GM15510 (cell line): ENCODE measurements around the gene EDN2.

Source experiments
- POLR2A ChIP-seq: IDR thresholded peaks from 3 replicates; pipeline ENCODE4 v1.6.1; 2011; ENCODE audit warnings: borderline replicate concordance; ENCODE audit not compliant: insufficient read length; ENCODE audit errors: extremely low read depth

The EDN2 gene

DNA sequence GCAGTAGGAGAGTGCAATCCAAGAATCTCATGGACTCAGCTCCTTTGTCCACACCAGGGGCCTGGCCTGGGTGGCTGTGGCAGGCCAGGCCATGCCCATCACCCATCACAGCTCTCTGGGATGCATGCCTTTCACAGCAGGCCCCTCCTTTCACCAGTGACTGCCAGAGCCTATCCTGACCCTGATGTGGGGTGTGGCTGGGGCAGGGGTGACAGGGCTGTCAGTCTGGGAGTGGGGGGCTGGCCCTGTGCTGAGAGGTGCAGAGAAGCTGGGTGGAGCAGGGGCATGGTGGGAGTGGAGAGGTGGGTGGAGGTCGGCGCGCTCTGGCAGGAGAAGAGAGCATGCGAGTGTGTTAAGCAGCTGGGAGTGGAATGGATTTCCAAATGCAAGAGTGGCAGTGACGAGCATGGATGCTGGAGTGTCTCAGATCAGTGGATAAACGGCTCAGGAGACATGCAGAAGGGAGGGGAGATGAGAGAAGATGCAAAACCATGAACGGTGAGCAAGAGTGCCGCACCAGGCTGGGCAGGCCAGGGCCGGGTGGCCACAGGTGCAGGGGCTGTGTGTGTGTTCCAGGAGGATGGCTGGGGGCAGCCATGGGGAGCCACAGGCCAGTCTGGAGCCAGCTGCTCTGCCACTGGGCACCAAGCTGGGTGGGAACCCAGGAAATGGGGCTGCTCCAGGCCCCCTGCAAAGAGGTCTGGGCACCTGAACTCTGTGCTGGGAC, 39.6 kb upstream of the EDN2 start:
- no peak for TF ChIP-seq POLR2A

DNA sequence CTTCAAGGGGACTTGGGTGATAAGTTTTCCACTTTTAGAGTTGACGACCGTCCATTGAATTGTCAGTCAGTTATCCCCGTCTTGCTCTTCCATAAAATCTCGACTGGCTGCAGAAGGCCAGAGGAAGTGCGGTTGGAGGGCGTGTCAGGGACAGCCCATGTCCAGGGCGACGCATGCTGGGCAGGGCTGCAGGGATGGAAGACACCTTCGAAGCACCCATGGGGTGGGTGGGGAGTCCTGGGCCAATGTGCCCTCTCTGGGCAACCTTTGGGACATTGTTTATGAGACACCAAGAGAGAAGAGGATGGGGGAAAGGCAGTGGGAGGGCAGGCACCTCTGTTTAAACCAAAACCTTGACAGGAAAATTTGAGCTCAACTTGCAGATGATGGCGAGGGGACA, 38.6 kb upstream of the EDN2 start:
- TF ChIP-seq POLR2A, result no peak

DNA sequence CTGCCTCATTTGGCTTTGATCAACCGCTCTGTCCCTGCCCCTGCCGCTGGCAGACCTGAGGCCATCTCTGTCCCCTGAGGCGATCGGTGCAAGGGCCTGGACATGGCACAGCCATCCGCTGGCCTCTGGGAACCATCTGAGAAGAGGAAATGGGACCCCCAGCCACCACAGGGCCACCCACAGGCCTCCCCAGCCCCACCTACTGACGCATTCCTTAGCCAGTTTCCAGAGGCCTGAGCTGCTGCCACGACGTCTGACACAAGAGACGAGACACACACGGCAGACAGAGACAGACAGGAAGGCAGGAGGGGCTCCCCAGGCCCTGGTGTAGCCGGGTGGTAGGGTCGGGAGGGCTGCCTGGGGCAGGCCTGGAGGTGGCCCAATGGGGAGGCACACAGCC, 37.3 kb upstream of the EDN2 start:
- no peak for TF ChIP-seq POLR2A

DNA sequence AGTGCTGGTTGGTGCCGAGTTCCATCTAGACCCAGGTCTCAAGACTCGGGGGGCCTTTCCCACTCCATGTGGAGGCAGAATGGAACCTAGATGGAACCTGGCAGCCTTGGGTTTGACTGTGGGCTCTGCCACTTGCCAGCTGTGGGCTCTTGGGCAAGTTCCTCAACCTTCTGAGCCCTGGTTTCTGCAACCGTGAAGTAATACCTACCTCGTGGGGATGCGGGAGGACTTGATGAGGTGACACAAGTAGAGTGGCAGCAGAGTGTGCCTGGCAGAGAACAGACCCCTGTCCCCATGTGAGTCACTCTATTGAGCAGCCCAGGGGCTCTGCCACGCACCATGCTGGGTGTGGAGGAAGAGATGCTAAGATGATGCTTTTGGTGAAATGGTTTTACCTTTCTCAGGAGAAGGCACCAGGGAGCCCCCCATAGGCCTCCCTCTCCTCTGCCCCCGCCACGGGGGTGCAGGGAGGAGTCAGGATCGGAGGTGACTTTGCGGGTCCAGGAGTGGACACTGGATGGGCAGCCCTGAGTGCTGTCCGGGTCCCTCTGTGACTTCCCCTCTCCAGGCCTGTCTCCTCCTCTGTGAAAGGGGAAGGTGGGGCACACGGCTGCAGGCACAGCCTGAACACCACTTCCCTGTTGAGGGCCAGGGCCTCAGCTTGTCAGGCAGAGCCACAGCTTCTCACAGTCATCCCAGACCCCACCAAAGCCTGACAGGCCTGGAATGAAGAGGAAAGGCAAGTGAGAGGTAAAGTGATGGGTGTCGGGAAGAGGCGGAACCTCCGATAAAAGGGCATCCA, 36.7 kb upstream of the EDN2 start:
- no peak for TF ChIP-seq POLR2A

DNA sequence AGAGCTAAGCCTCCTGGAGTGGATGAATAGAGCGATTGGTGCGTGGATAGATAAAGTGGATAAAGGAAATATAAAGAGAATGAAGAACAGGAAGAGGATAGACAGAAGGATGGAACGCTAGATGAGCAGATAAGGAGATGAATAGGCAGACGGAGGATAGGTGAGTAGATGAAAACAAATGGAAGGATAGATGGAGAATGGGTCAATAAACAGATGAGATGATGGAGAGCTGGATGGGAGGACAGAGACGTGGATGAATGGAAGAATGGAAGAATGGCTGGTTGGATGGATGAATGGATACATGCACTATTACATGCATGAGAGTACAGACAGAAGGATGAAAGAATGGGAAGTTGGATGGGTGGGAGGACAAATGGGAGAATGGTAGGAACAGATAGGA, 35.2 kb upstream of the EDN2 start:
- TF ChIP-seq POLR2A, result no peak

DNA sequence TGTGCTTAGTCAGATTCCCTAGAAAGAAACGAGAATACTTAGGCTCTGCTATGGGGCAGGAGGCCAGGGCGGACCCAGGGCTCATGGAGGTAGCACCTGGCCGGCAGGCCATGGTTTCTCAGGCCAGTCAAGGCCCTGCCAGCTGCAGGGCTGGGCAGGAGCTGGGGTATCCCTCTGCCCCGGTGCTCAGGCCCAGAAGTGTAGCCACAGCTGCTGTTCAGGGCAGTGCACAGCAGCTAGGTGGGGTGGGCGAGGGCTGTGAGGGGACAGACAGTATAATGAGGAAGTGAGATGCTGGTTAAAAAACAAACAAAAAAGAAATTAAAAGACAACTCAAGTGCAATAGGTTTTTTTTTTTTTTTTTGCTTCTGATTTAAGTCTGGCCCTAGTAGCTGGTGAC, 34.0 kb upstream of the EDN2 start:
- no peak for TF ChIP-seq POLR2A

DNA sequence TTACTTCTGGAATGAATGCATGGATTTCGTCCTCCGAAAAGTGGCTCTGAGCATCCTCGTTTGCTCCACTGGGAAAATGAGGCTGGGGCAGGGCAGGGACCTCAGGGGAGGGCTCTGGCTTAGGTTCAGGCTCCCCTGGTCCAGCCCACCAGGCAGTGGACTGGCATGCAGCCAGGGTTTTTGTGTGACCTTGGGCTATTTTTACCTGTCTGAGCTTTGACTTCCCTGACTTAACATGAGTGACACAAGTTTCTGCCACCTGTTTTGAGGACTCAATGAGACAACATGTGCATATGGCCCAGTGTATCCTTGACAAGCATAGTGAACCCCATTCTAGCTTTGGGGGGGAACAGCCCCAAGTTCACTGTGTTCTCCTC, 32.6 kb upstream of the EDN2 start:
- no peak for TF ChIP-seq POLR2A

DNA sequence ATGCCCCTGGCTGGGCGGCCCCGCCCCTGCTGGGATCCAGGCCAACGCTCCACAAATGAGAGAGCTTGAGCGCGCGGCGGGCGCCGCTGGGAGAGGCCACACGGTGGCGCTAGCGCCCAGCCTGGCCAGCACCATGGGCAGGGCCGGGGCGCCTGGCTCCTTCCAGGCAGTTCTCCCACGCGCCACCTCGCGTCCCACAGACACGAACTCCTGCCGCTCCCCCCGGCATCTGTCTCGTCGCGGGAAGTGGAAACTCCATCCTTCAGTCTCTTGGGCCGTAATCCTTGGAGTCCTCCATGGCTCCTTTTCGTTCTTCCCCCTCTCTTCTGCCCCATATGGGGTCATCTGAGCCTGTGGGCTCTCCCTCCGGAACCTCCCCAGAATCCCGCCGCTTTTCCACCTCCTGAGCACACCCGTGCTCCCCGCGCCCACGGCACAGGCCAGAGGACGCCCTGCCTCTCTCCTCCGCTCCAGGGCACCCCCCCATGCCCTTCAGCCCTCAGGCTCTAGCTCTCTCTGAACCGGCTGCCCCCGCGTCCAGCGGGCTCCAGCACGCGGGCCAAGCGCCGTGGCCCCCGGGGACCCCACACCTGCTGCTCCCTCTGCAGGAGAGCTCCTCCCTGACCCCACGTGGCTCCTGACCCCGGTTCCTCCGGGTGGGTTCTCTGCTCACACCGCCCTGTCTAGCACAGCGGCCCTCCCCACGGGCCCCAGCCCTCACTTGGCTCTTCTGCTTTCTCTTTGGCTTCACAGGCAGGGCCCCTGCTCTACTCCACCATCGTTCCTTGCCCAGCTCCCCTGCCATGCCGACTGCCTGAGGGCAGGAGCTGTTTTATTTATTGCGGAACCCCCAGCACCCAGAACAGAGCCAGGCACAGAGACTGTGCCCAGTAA, 31.9 kb upstream of the EDN2 start:
- TF ChIP-seq POLR2A, result no peak

DNA sequence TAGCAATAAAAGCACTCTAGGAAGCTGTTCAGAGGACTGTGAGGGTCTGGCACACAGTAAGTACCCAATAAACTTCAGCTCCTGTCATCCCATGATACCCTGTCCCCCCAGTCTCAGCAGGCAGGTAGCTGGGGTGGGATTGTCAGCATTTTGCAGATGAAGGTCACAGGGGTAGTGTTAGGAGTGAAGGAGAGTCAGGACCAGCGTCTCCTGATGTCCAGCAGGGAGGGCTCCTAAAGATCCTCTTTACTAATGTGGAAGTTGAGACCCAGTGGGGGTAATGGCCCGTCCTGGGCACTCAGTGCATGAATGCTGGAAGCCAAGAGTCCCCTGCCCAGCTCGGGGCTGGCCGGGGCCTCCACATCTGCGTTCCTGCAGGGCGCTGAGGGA, 31.3 kb upstream of the EDN2 start:
- no peak for TF ChIP-seq POLR2A

DNA sequence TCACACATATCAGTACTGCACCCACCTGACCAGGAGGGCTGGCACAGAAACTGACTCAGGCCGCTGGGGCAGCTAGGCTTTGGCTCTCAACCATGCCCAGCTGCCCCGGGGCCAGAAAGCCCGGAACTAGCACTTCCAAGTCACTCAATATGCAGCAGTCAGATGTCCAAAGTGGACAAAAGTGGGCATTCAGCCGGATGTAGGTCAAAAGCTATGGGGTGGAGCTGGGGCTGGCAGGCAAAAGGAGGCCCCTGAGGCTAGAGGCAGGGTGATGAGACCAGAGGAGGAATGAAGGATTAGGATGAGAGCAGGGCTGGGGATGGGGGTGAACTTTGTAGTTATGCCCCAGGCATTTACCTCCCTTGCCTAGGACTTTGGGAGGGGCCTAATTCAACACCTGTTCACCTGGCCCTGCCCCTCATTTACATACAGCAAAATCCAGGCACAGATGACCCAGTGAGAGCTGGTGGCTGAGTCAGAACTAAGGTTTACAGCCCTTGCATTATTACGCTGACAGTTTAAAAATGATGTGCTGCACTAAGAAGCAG, 30.7 kb upstream of the EDN2 start:
- TF ChIP-seq POLR2A, result no peak

DNA sequence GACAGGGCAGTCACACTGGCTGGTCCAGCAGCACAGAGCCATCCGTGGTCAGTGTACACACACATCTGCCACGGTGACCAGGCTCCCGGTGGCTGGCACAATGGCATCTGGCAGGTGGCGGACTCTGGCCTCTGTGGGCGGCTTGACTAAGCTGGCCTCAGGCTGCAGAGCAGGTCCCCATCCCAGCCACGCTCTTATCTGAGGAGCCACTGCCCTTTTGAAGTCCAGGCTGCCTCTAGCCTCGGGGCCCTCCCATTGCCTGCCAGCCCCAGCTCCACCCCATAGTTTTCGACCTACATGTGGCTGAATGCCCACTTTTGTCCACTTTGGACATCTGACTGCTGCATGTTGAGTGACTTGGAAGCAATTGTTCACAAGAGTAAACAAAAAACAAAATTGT, 29.9 kb upstream of the EDN2 start:
- TF ChIP-seq POLR2A, result no peak

DNA sequence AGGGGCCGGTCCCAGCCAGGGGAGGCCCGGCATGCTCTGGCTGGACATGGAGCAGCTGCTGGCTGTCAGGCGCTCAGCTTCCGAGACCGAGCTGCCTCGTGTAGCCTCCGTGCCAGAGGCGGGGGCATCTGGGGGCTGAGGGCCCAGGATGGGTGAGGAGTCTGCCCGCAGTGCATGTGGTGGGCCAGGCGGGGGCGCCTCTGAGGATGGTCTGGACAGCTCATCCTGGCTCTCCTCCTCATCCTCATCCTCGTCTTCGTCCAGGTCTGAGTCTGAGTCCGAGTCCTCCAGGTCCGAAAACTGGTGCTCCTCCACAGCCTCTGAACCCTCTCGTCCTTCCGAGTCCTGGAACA, 28.9 kb upstream of the EDN2 start:
- no peak for TF ChIP-seq POLR2A

DNA sequence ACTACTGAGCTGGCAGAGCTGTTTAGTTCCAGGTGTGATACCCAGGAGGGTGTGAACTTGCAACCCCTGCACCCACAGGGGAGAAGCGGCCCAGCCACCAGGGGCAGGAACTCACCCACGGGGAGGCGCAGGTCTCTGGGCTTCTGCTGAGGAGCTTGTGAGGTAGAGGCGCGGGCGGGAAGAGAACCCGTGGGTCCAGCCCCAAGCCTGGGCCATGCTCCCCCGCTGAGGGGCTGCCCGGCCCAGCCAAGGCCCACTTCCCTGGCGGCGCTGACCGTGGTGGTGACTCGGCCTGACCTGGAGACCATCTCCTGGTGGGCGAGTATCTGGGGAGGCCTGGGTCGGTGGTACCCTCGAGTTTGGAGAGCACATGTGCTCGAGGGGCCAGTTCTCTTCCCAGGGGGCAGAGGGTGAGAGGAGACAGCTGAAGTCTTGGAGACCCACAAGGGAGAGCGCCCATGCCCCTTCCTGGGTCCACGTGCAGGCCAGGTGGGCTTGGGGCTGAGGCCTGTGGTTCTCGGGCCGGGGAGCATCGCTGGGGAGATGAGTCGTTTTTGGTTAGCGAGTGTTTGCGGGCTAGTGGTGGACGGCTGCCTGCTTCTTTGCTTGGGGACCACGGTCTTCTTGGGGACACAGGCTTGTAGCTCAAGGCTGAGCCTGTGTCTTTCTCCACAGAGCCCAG, 28.4 kb upstream of the EDN2 start:
- no peak for TF ChIP-seq POLR2A

DNA sequence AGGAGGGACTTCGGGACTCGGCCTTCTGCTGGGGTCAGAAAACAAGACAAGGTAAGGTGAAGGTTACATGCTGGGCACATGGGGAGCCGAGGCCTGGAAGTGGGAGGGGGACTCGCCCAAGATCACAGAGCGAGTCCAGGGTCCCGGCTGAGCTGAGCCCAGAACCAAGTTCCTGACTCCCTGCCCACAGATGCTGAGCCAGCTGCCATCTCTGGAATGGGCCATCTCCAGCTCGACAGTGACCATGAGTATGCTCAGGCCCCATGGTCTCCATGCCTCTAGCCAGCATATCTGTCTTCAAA, 26.7 kb upstream of the EDN2 start:
- no peak for TF ChIP-seq POLR2A

DNA sequence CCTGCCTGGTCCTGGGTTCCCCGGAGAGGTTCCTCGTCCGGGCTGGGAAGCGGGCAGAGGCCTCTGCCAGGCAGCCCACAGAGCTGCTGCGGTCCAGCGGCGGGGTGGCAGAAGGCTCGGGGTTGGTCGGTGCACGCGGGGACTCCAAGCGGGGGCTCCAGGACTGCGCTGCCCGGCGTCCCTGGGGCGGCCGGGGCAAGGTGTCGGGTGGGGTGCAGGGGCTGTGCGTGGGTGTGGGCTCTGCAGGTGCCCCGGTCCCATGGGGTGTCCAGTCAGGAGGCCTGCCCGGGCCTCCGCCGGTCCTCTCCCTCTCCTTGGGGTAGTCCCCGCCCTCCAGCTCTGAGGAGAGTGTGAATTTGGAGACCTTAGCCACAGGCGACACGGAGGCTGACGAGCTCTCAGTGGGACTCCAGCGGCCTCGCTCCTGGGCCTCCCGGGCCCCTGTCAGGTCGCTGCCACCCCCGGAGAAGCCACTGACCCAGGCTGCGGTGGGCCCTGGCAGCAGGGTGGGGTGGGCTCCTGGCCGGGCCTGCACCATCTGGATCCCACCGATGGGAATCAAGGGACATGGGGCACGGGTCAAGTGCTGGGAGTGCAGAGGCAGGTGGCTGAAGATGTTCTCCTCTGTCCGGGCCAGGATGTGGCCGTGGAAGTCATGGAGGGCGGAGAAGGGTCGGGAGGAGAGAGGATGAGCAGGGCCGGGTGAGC, 26.2 kb upstream of the EDN2 start:
- TF ChIP-seq POLR2A, result no peak

DNA sequence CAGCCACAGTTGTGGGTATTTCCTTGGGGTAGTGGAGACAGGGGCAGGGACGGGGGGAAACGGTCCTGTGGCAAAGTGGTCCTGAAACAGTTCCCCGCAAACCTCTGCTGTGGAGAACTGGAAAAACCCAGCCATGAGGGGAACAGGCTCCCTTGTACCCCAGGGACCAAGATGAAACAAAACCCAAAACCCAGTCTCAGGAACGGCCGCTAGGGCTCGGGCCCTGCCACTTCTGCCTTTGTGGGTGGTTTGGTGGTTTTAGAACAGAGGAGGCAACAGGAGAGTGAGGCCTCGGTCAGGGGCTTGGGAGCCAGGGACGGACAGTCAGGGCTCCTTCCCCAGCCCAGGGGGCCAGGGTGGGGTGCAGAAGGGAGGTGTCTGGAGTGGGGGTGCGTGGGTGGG, 24.8 kb upstream of the EDN2 start:
- no peak for TF ChIP-seq POLR2A
